ENCODE data around the gene MACROH2A1. TPM values are rescaled to one million over a fixed set of nuclear protein-coding genes. Genes with fewer than 3 reads are reported as not detected.

The MACROH2A1 gene
- total and polyA plus RNA-seq, 7 experiments from 2014 or later = 109 to 288 (median 133) TPM

DNA sequence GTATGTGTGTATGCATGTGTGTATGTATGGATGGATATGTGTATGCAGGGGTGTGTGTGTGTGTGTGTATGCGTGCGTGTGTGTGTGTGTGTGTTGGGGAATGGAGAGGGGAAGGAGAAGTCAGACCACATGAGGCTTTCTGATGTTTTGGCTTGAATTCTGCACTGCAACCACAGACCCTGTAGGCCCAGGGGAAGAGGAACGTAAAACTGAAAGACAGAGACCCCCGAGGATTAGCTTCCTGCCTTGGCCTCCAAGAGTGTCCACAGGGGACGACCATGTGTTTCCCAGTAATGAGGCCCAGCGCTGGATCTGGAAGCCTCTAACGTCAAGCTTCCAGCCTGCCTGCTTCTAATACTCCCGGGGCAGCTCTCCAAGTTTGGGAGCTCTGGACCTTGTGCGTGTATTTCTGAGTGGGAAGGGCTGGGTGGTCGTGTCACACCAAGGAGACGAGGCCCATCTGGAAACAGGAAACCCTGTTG lies 42.4 kb upstream of the MACROH2A1 start:
- H3K4me1 Mint-ChIP-seq = peaks cover 0 to 4% (median 0%) of the 10 kb centered on the region in 7 donors
- H3K4me3 Mint-ChIP-seq = no peak overlapping the region
- H3K4me1 ChIP-seq (ENCODE audit: control insufficient read depth in 2 of 2, insufficient read depth in 2 of 2, low read length in 2 of 2) = no peaks in the 10 kb centered on the region
- H3K9me3 ChIP-seq (ENCODE audit: control insufficient read depth in 2 of 3, low read length in 3 of 3) = no peaks in the 10 kb centered on the region
- no peaks in the 10 kb centered on the region for H3K27me3 ChIP-seq (ENCODE audit: control insufficient read depth in 2 of 2, insufficient read depth in 2 of 2, low read length in 2 of 2)
- H3K27ac Mint-ChIP-seq = no peak overlapping the region
- POLR2A ChIA-PET = no interaction called here
- no peaks in the 10 kb centered on the region for H3K9me3 Mint-ChIP-seq
- H3K36me3 ChIP-seq (ENCODE audit: control insufficient read depth in 2 of 3, insufficient read depth in 3 of 3, low read length in 3 of 3) = no peaks in the 10 kb centered on the region
- H3K4me3 ChIP-seq (ENCODE audit: low read length) = no peak overlapping the region
- ATAC-seq (no peak), DNase-seq (peak in 1 of 9 donors; percentile 13)
- H3K36me3 Mint-ChIP-seq = no peaks in the 10 kb centered on the region
- H3K27me3 Mint-ChIP-seq = peaks cover 2 to 25% (median 5%) of the 10 kb centered on the region in 5 donors
- H3K27ac ChIP-seq (ENCODE audit: low read depth, low read length) = no peak overlapping the region
- intact Hi-C loops (cut with micrococcal nuclease) = no loop called here
- CTCF ChIA-PET = interaction anchor here (0.8 kb wide), 1 partner anchor 125 kb away, joined by 3 read pairs; no protein-coding TSS in a partner anchor

DNA sequence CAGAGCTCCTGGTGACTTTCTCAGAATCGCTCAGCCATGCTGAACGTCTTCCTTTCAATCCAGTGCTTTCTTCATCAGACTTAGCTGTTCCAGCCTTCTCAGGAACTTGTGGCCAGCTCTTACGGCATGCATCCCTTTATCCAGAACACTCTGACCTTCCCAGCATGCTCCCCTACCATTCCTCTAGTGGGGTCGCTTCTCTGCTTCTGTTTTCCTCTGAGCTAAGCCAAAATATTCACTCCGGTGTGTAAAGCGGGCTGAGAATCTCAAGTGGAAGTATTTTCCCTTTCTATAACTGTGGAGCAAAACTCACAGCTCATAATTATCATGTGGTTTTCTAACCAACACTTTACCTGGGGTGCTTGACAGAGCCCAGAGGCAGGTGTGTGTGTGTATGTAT lies 41.9 kb upstream of the MACROH2A1 start:
- Histone ChIP-seq H3K4me3 (ENCODE audit: low read length) (no peak overlapping the region), H3K27me3 (ENCODE audit: control insufficient read depth in 2 of 2, insufficient read depth in 2 of 2, low read length in 2 of 2) (no peaks in the 10 kb centered on the region), H3K36me3 (ENCODE audit: control insufficient read depth in 2 of 3, insufficient read depth in 3 of 3, low read length in 3 of 3) (no peaks in the 10 kb centered on the region), H3K27ac (ENCODE audit: low read depth, low read length) (no peak overlapping the region), H3K9me3 (ENCODE audit: control insufficient read depth in 2 of 3, low read length in 3 of 3) (no peaks in the 10 kb centered on the region), H3K4me1 (ENCODE audit: control insufficient read depth in 2 of 2, insufficient read depth in 2 of 2, low read length in 2 of 2) (no peaks in the 10 kb centered on the region)
- Mint-ChIP-seq H3K27ac (no peak overlapping the region), H3K4me3 (no peak overlapping the region), H3K27me3 (peaks cover 4 to 26% (median 6%) of the 10 kb centered on the region in 5 donors), H3K4me1 (peaks cover 0 to 4% (median 0%) of the 10 kb centered on the region in 7 donors), H3K36me3 (no peaks in the 10 kb centered on the region), H3K9me3 (no peaks in the 10 kb centered on the region)
- DNase-seq = no peak
- intact Hi-C loops (cut with micrococcal nuclease) = no loop called here
- CTCF ChIA-PET = no interaction called here
- POLR2A ChIA-PET = no interaction called here
- ATAC-seq = no peak

DNA sequence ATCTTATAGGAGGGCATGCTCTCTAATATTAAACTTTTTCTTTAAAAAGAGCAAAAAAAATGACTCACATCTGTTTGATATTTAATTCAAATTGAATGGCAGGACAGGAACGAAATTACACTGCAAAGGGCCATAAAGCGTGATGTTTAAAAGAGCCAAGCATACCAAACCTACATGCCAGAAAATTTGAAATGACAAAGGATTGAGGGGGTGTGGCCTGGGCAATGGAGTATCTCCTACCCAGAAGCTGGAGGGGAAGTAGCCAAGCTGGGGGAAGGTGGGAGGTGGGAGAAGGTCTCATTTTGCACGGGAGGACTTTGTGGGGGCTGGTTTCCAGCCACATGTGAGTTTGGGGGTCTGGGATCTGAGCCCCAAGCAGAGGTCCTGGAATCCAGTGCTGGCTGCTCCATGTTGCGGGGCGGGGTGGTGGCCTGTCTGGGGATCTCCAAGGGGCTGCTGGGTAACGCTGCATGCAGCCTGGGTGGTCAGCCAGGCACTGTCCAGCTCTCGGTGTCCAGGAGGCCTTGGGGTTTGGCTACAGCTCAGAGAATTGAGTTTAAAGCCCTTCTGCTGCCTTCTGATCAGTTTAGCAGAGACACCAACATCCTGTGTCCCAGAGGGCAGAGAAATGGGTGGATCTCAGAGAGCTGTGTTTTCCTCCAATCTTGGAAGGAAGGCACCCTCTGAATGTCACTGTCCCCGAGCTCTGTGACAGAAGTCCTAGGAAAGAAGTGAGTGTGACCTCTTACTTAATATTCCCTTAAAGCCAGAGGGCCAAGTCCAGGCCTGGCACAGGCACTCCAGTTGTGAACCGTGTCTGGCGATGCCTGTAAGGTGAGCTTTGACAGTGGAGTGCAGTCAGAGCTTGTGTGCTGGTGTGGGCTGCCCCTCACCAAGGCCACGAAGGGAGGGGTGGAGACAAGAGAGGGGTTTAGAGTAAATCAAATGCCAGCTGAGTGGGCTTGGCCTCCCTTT lies 40.5 kb upstream of the MACROH2A1 start:
- no peaks in the 10 kb centered on the region for H3K36me3 ChIP-seq (ENCODE audit: control insufficient read depth in 2 of 3, insufficient read depth in 3 of 3, low read length in 3 of 3)
- ChIA-PET POLR2A (no interaction called here), CTCF (no interaction called here)
- Mint-ChIP-seq H3K9me3 (no peaks in the 10 kb centered on the region), H3K27me3 (peaks cover 5 to 31% (median 8%) of the 10 kb centered on the region in 5 donors), H3K4me1 (peaks cover 0 to 6% (median 0%) of the 10 kb centered on the region in 7 donors), H3K36me3 (no peaks in the 10 kb centered on the region), H3K4me3 (no peak overlapping the region), H3K27ac (no peak overlapping the region)
- no peak overlapping the region for H3K4me3 ChIP-seq (ENCODE audit: low read length)
- DNase-seq (no peak), ATAC-seq (no peak)
- no peaks in the 10 kb centered on the region for H3K9me3 ChIP-seq (ENCODE audit: control insufficient read depth in 2 of 3, low read length in 3 of 3)
- intact Hi-C loops (cut with micrococcal nuclease) = no loop called here
- H3K27ac ChIP-seq (ENCODE audit: low read depth, low read length) = no peak overlapping the region
- no peaks in the 10 kb centered on the region for H3K27me3 ChIP-seq (ENCODE audit: control insufficient read depth in 2 of 2, insufficient read depth in 2 of 2, low read length in 2 of 2)
- H3K4me1 ChIP-seq (ENCODE audit: control insufficient read depth in 2 of 2, insufficient read depth in 2 of 2, low read length in 2 of 2) = no peaks in the 10 kb centered on the region

DNA sequence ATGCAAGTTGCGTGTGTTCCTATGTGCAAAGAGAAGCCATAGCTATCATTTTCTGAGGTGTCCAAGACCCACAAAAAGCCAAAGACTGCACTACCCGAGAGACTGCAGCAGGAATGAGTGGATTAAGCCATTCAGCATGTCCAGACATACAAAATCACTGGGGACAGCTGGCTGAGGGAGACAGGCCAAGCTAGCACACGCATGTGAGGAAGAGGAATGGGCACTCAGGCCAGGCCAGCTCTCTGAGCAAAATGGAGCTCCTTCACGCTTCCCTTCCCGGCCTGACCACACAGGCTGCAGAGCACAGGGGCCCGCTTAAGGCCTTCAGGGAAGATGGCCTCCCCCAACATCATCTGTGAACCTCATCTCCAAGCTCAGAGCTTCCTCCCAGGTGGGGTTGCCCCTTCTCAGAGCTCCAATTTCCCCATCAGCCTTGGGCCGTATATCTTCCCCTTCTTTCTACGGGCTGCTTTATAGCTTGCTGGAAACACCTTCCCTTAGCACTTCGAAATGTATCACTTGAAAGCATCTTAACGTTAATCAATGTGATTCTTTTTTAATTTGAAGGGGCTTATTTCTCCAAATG lies 39.7 kb upstream of the MACROH2A1 start:
- H3K27me3 ChIP-seq (ENCODE audit: control insufficient read depth in 2 of 2, insufficient read depth in 2 of 2, low read length in 2 of 2) = no peaks in the 10 kb centered on the region

DNA sequence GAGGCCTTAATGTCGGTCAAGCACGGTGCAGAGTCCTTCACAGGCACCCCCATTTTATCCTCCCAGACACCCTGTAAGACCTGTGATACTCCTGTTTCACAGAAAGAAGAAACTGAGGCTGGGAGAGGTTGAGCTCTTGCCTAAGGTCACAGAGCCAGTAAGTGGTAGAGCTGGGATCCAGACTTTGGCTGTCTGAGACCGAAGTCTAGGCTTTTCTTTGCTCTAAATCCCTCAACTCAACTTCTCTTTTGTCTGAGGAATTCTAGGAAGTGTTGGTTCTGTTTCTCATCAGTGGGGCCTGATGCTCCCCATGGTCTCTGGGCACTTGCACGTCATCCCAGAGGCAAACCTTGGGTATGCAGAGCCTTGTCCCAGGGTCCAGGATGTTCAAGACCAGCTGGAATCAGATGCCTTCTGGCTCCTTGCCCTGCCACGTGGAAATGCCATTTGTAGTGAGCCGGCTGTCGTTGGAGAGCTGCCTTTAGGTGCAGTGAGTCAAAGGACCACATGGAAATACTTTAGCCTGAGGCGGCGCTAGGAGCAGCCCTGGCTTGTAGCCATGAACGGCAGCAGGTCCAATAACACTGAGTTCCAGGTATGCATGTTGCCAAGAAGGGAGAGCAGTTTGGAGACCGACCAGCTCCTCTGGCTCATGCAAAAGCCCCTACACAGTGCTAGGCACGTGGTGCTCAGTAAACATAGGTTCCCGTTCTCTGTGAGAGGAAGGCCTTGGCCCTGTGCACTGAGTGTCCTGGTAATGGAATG lies 38.9 kb upstream of the MACROH2A1 start:
- H3K4me1 Mint-ChIP-seq = peaks cover 0 to 6% (median 0%) of the 10 kb centered on the region in 7 donors
- intact Hi-C loops (cut with micrococcal nuclease) = no loop called here
- Histone ChIP-seq H3K4me3 (ENCODE audit: low read length) (no peak overlapping the region), H3K27ac (ENCODE audit: low read depth, low read length) (no peak overlapping the region), H3K4me1 (ENCODE audit: control insufficient read depth in 2 of 2, insufficient read depth in 2 of 2, low read length in 2 of 2) (no peaks in the 10 kb centered on the region), H3K27me3 (ENCODE audit: control insufficient read depth in 2 of 2, insufficient read depth in 2 of 2, low read length in 2 of 2) (no peaks in the 10 kb centered on the region), H3K36me3 (ENCODE audit: control insufficient read depth in 2 of 3, insufficient read depth in 3 of 3, low read length in 3 of 3) (no peaks in the 10 kb centered on the region), H3K9me3 (ENCODE audit: control insufficient read depth in 2 of 3, low read length in 3 of 3) (no peaks in the 10 kb centered on the region)
- ChIA-PET POLR2A (no interaction called here), CTCF (no interaction called here)
- no peak overlapping the region for H3K4me3 Mint-ChIP-seq
- no peak for DNase-seq
- no peaks in the 10 kb centered on the region for H3K36me3 Mint-ChIP-seq
- H3K9me3 Mint-ChIP-seq = no peaks in the 10 kb centered on the region
- H3K27ac Mint-ChIP-seq = no peak overlapping the region
- H3K27me3 Mint-ChIP-seq = peaks cover 4 to 36% (median 8%) of the 10 kb centered on the region in 5 donors
- ATAC-seq = peak; percentile 10

More for the DNA sequence above, 39.7 kb upstream of the MACROH2A1 start:
- POLR2A ChIA-PET = no interaction called here
- CTCF ChIA-PET = no interaction called here
- no peaks in the 10 kb centered on the region for H3K36me3 Mint-ChIP-seq
- H3K9me3 ChIP-seq (ENCODE audit: control insufficient read depth in 2 of 3, low read length in 3 of 3) = no peaks in the 10 kb centered on the region
- H3K4me1 ChIP-seq (ENCODE audit: control insufficient read depth in 2 of 2, insufficient read depth in 2 of 2, low read length in 2 of 2) = no peaks in the 10 kb centered on the region
- H3K27ac Mint-ChIP-seq = no peak overlapping the region
- no peak overlapping the region for H3K4me3 ChIP-seq (ENCODE audit: low read length)
- no peak for ATAC-seq
- intact Hi-C loops (cut with micrococcal nuclease) = no loop called here
- no peak overlapping the region for H3K27ac ChIP-seq (ENCODE audit: low read depth, low read length)
- H3K36me3 ChIP-seq (ENCODE audit: control insufficient read depth in 2 of 3, insufficient read depth in 3 of 3, low read length in 3 of 3) = no peaks in the 10 kb centered on the region
- peaks cover 0 to 6% (median 0%) of the 10 kb centered on the region in 7 donors for H3K4me1 Mint-ChIP-seq
- no peaks in the 10 kb centered on the region for H3K9me3 Mint-ChIP-seq
- H3K27me3 Mint-ChIP-seq = peaks cover 3 to 33% (median 9%) of the 10 kb centered on the region in 5 donors
- DNase-seq = no peak
- no peak overlapping the region for H3K4me3 Mint-ChIP-seq

DNA sequence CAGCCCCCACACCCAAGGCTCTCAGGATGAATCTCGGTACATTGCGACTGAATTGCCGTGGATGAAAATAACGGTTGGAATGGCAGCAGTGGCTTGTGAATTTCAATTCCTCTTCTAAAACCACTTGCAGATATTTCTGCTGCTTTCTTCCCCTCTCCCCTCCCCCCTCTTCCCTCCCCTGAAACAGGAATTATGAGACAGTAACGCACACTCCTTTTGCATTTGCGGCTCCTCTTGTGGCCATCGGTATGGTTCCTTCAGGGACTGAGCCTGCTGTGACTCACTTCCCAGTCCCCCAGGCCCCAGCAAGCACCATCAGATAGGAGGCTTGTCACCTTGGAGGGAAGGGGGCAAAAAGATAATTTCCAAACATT lies 38.4 kb upstream of the MACROH2A1 start:
- H3K36me3 Mint-ChIP-seq = no peaks in the 10 kb centered on the region
- H3K4me3 ChIP-seq (ENCODE audit: low read length) = no peak overlapping the region
- intact Hi-C loops (cut with micrococcal nuclease) = no loop called here
- H3K9me3 Mint-ChIP-seq = no peaks in the 10 kb centered on the region
- no peaks in the 10 kb centered on the region for H3K27me3 ChIP-seq (ENCODE audit: control insufficient read depth in 2 of 2, insufficient read depth in 2 of 2, low read length in 2 of 2)
- peaks cover 4 to 36% (median 6%) of the 10 kb centered on the region in 5 donors for H3K27me3 Mint-ChIP-seq
- H3K4me1 Mint-ChIP-seq = peaks cover 0 to 6% (median 0%) of the 10 kb centered on the region in 7 donors
- H3K36me3 ChIP-seq (ENCODE audit: control insufficient read depth in 2 of 3, insufficient read depth in 3 of 3, low read length in 3 of 3) = no peaks in the 10 kb centered on the region
- no peak overlapping the region for H3K27ac ChIP-seq (ENCODE audit: low read depth, low read length)
- H3K4me1 ChIP-seq (ENCODE audit: control insufficient read depth in 2 of 2, insufficient read depth in 2 of 2, low read length in 2 of 2) = no peaks in the 10 kb centered on the region
- no peak overlapping the region for H3K27ac Mint-ChIP-seq
- H3K4me3 Mint-ChIP-seq = no peak overlapping the region
- CTCF ChIA-PET = no interaction called here
- no peaks in the 10 kb centered on the region for H3K9me3 ChIP-seq (ENCODE audit: control insufficient read depth in 2 of 3, low read length in 3 of 3)
- DNase-seq (no peak), ATAC-seq (peak; percentile 74)
- POLR2A ChIA-PET = no interaction called here

All from naive thymus-derived CD4-positive, alpha-beta T cell (primary cell).